GM19238 (cell line): ENCODE measurements around the gene INAFM2.

Experiments
- DNase-seq: peaks from one replicate; pipeline ENCODE4 v3.0.0; 2011; ENCODE audit warnings: low spot score; ENCODE audit not compliant: insufficient read length

The INAFM2 gene

GRCh38 chr15:40306371-40306770, 17.1 kb upstream of the INAFM2 start:
- DNase-seq, result no peak

- DNase-seq, result peak; percentile 46
Observed at GRCh38 chr15:40306908-40307307, 16.6 kb upstream of the INAFM2 start.

- peak; percentile 72 for DNase-seq
Observed at GRCh38 chr15:40307421-40308211, 15.9 kb upstream of the INAFM2 start, which contains the start of gene PLCB2. TSS of gene PLCB2 (minus strand) at chr15:40307935. CDS start at chr15:40307672, 263 bp downstream.

DNA sequence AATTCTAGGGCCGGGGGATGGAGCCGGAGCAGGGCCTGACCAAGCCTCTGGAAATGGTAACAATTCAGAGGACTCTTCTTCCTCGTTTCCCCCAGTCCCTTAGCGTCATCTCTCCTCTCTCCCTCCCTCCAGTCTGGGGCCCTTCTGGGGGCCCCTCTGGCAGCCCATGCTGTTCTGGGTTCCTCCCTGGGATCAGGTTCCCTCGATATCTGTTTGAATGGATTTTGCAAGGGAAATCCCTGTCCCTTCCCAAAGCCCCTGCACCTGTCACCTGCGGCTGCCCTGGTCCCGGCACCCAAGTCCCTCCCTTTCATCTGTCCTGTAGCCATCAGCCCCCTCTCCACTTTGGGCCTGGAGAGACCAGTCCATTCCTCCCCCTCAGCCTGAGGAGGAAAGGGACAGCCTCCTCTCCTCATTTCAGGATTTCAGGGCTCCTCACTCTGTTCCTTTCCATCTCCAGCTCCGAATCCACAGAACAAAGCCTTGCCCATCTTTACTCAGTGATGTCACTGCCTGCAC, 14.1 kb upstream of the INAFM2 start:
- no peak for DNase-seq

DNA sequence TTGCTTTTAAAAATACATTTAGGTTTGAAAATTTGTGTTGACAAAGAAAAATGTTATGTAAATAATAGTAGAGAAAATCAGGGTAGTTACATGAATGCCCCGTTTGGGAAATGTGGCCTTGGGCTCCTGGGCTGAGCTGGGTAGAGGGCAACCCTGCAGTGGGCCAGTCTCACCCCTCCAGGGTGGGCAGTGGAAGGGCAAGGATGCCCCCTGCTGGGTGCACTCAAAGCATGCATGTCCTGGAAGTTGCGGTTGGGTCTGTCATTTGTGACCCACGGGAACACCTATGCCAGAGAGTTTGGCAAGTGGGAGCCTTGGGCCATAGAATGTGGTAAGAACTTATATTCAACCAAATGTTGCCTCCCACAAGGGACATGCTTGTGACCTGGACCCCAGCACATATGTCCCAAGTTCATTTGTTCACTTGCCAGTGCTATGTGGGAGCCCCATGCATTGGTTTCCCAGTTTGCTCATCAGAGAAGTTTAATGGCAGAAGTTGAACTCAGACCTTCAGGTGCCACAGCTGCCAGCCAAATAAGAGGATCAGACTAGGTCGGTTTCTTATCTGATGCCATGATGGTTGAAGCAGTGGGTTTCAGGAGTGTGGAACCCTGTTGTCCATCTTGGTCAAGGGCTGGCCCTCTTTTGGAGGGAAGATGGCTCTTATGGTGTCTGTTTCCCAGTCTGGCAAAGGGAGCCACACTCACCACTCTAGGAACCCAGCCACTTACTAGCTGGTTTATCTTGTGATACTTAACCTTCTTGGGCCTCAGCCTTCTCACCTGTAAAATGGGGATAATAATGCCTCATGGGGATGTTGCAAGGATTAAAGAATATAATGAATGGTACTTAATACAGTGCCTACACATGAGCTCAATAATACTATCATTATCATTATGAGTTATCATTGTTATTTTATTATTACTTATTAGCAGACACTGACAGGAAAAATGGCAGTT, 13.2 kb upstream of the INAFM2 start:
- DNase-seq, result no peak

DNA sequence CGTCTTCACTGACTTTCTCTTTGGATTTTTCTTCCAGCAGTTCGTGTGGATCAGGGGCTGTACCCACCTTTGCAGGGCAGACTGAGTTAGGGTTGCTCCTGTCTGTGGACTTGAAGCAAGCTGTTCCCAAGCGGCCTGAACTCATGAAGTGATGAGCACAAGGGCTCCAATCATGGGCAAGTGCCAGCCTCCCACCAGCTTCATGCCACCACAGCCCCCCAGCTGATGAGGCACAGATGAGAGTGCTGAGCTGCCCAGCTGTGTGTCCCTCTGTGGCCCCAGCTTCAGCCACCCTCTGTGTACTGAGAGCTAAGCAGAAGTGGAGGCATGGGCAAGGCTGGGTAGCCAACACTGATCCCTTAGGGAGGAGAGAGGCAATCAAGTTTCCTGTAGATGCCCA, 12.5 kb upstream of the INAFM2 start:
- DNase-seq, result no peak

- no peak for DNase-seq
Observed at GRCh38 chr15:40312370-40313158, 10.9 kb upstream of the INAFM2 start.

- DNase-seq, result no peak
Observed at GRCh38 chr15:40313531-40314398, 9.7 kb upstream of the INAFM2 start.

DNA sequence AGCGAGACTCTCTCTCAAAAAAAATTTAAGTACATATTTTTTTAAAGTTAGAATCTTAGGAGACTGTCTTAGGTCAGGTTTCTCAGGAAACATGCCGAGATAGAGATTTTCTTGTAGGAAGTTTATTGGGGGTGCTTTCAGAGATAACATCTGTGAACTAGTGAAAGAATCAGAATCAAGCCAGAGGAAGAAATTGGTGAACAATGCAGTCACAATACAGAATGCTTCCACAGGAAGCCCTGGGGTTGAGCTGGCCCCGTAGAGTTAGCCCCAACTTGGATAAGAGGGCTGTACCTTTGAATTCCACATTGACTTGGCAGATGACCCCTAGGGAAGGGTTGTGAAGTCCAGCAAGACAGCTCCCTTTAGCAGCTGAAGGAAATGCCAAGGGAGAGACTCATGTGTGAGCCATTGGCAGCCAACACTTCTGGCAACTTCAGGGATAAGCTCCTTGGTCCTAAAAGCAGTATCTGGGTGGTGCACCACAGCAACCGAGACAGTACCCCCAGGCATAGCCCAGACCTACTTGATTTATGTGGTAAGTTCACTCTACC, 8.7 kb upstream of the INAFM2 start:
- DNase-seq, result no peak

DNA sequence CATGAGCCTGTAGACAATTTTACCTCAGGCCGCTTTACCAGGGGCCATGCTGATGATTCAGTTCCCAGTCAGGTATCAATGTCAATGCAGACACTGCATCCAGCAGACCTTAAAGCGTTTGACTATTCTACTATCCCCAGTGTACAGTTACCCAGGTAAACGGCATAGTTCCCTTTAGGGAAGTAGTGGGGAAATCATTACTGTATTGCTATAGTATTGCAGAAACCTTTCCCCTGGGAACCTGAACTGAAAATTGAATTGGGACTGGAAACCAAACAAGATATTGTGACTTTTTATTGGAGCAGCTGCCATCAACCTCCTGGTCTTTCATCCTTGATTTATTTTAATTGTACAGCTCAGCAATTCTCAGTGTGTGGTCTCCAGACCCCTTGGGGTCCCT, 6.6 kb upstream of the INAFM2 start:
- DNase-seq, result no peak

DNA sequence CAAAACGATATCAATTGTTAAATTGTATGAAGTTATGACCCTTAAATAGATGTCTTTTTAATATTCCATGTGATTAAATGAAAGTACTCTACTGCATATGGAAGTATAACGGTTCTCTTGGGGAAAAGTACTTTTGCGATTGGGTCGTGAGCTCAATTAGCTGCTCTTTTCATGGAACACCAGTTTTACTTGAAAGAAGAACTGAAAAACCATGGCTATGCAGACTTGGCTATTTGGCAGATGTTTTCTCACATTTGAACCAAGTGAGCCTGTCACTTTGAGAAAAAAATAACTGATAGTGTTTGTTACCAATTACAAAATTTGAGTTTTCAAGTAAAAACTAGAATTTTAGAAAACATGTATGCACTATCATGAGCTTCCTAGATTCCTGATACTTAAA, 5.9 kb upstream of the INAFM2 start:
- no peak for DNase-seq

- no peak for DNase-seq
Observed at GRCh38 chr15:40320409-40320808, 3.1 kb upstream of the INAFM2 start.

DNA sequence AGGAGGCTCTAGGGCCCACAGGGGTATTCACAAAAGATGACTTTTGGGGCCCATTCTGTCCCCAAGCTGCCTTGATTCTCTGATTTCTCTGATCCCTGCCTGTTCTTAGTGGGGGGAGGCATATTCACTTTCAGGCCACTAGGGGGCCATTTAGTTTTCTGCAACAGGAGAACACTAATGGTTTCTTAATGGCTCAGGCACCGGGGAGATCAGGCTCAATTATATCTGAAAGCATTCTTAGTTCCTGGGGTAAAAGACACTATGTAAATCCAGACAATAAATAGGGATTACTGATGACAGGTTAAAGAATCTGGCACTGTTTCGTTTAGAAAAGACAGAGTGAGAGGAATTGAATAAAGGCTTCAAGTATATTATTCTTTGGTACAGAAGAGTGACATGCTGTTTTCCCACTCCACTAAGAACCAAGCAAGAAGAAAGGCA, 2.5 kb upstream of the INAFM2 start:
- DNase-seq, result no peak

GRCh38 chr15:40322531-40323238, 807 bp upstream of the INAFM2 start:
- DNase-seq, result no peak

GRCh38 chr15:40323953-40324937, 753 bp downstream of the INAFM2 start:
- DNase-seq, result no peak

DNA sequence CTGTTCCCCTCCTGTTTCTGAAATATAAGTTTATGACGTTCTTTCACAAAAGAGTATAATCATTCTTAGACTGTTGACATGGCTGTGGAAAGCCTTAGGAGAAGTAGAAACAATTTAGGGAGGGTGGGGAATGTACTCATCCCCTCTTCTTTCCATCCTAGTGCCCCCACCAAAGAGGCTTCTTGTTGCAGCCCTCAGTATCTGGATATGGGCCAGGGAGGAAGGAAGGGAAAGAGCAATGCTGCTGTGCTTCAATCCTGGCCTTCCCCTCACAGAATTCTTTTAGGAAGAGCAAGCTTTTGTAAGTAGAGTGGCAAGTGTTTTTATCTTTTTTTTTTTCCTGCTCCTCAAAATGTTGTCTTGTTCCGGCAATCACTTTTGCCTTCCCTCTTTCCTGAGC, 1.7 kb downstream of the INAFM2 start:
- no peak for DNase-seq

- no peak for DNase-seq
Observed at GRCh38 chr15:40325700-40326099, 2.2 kb downstream of the INAFM2 start.

- DNase-seq, result no peak
Observed at GRCh38 chr15:40327457-40327856, 4.0 kb downstream of the INAFM2 start.
